HCT116 (cell line): ENCODE results near the gene BTF3. TPM values are rescaled to one million over a fixed set of nuclear protein-coding genes. Genes with fewer than 3 reads are reported as not detected.

Experiments used
- ATAC-seq: fragments of 200-7000 bp; cut with Tn5 transposase; 2 replicates; pipeline ENCODE4 v1.9.1; 2020; ENCODE audit warnings: mild to moderate bottlenecking, moderate library complexity
- BruUV-seq: library from RNA; stranded (reverse); fragments of 400-500 nt; replicated peaks from 2 replicates; lab custom pipeline; 2021; lab: Mats Ljungman, UMichigan
- CTCF ChIA-PET: fragments of 300-600 bp; sonication (Branson Sonifier 250); formaldehyde crosslinking; loops from one replicate; lab custom pipeline; 2021; ENCODE audit warnings: antibody characterized with exemption; lab: Charles Lee
- POLR2A ChIA-PET: fragments of 300-600, 350-600 bp; sonication (Branson Sonifier 250); formaldehyde crosslinking; loops from one replicate; lab custom pipeline; 2021; ENCODE audit warnings: antibody characterized with exemption; lab: Charles Lee
- RAD21 ChIA-PET, 2 experiments: fragments of 300-600 bp; sonication (Branson Sonifier 250); formaldehyde crosslinking; loops; one replicate each; lab custom pipeline; 2023; ENCODE audit warnings: low total read pairs in 2 of 2; ENCODE audit not compliant: uncharacterized antibody in 2 of 2, unreplicated experiment in 2 of 2, low non-redundant PET in 1 of 2; lab: Charles Lee
- DNase-seq: peaks from one replicate; pipeline ENCODE4 v3.0.0-alpha.2; 2010; ENCODE audit warnings: low read depth, low spot score
- H2AFZ ChIP-seq: fragments of 200-600 bp; shearing (Covaris generic), sonication (generic); 2 replicates; pipeline ENCODE4 v1.6.1; 2017; ENCODE audit warnings: low read depth, mixed run types, mixed read lengths, antibody characterized with exemption, low read length; ENCODE audit not compliant: poor library complexity, severe bottlenecking
- H3K27ac ChIP-seq: 2 replicates; pipeline ENCODE4 v1.5.1; 2012; ENCODE audit warnings: low read depth, low read length
- H3K27me3 ChIP-seq: fragments of 200-600 bp; sonication (generic); 2 replicates; pipeline ENCODE4 v1.6.1; 2016; ENCODE audit warnings: mixed run types, low read length, mixed read lengths; ENCODE audit not compliant: insufficient read depth
- H3K36me3 ChIP-seq, 2 experiments: fragments of 200-500 bp in 1 of 2; fragments of 200-600 bp in 1 of 2; sonication (Bioruptor generic) in 1 of 2; sonication (generic) in 1 of 2; 2 replicates each; pipeline versions ENCODE4 v1.5.1 to v1.6.1; 2014 to 2016; ENCODE audit warnings: low read length in 2 of 2, inconsistent platforms in 1 of 2, mixed read lengths in 1 of 2, mixed run types in 1 of 2; ENCODE audit not compliant: insufficient read depth in 2 of 2, control insufficient read depth in 1 of 2
- H3K4me1 ChIP-seq, 2 experiments: fragments of 200-600 bp in 1 of 2; sonication (generic) in 1 of 2; 2 replicates each; pipeline versions ENCODE4 v1.5.1 to v1.6.1; 2012 to 2017; ENCODE audit warnings: low read length in 2 of 2, inconsistent platforms in 1 of 2, mild to moderate bottlenecking in 1 of 2, mixed read lengths in 1 of 2, mixed run types in 1 of 2, moderate library complexity in 1 of 2; ENCODE audit not compliant: insufficient read depth in 2 of 2, control insufficient read depth in 1 of 2
- H3K4me2 ChIP-seq: fragments of 200-600 bp; sonication (generic); 2 replicates; pipeline ENCODE4 v1.6.1; 2017; ENCODE audit warnings: mixed run types, low read length, mixed read lengths
- H3K4me3 ChIP-seq, 2 experiments: fragments of 200-600 bp in 1 of 2; sonication (generic) in 1 of 2; replicated peaks in 1 of 2; 2 replicates each; pipeline ENCODE4 v1.5.1; 2011 to 2016; ENCODE audit warnings: low read length in 2 of 2, control low read depth in 1 of 2, low read depth in 1 of 2, mild to moderate bottlenecking in 1 of 2, mixed read lengths in 1 of 2, mixed run types in 1 of 2
- H3K79me2 ChIP-seq: fragments of 200-600 bp; sonication (generic); 2 replicates; pipeline ENCODE4 v1.6.1; 2017; ENCODE audit warnings: mild to moderate bottlenecking, mixed run types, low read length, moderate library complexity, mixed read lengths; ENCODE audit not compliant: insufficient read depth
- H3K9ac ChIP-seq: fragments of 200-600 bp; sonication (generic); 2 replicates; pipeline ENCODE4 v1.6.1; 2016; ENCODE audit warnings: low read length, mixed read lengths
- H3K9me2 ChIP-seq: fragments of 200-600 bp; sonication (generic), shearing (Covaris generic); 2 replicates; pipeline ENCODE4 v1.6.1; 2017; ENCODE audit warnings: mixed run types, mild to moderate bottlenecking, moderate library complexity; ENCODE audit not compliant: insufficient read depth
- H3K9me3 ChIP-seq, 2 experiments: fragments of 200-500 bp in 1 of 2; fragments of 200-600 bp in 1 of 2; sonication (Bioruptor generic) in 1 of 2; sonication (generic) in 1 of 2; 2 replicates each; pipeline ENCODE4 v1.6.1; 2014 to 2017; ENCODE audit warnings: low read length in 2 of 2, mixed read lengths in 2 of 2, inconsistent platforms in 1 of 2, low read depth in 1 of 2, mild to moderate bottlenecking in 1 of 2, mixed run types in 1 of 2, moderate library complexity in 1 of 2; ENCODE audit not compliant: control insufficient read depth in 1 of 2, insufficient read depth in 1 of 2
- H4K20me1 ChIP-seq: fragments of 200-600 bp; sonication (generic), shearing (Covaris generic); 2 replicates; pipeline ENCODE4 v1.6.1; 2017; ENCODE audit warnings: mixed run types, mild to moderate bottlenecking, moderate library complexity; ENCODE audit not compliant: insufficient read depth
- CBX3 ChIP-seq: IDR thresholded peaks from 2 replicates; pipeline ENCODE4 v1.6.1; 2012; ENCODE audit warnings: low read depth
- CEBPB ChIP-seq: IDR thresholded peaks from 2 replicates; pipeline ENCODE4 v1.6.1; 2012; ENCODE audit warnings: low read depth
- EGR1 ChIP-seq: IDR thresholded peaks from 2 replicates; pipeline ENCODE4 v1.6.1; 2012; ENCODE audit warnings: low read depth
- ELF1 ChIP-seq: IDR thresholded peaks from 2 replicates; pipeline ENCODE4 v1.6.1; 2012; ENCODE audit warnings: low read depth, borderline replicate concordance
- EZH2 ChIP-seq: fragments of 200-600 bp; sonication (generic); IDR thresholded peaks from 2 replicates; pipeline ENCODE4 v1.6.1; 2017; ENCODE audit warnings: antibody characterized with exemption, mixed run types
- EZH2phosphoT487 ChIP-seq: fragments of 200-600 bp; IDR thresholded peaks from 2 replicates; pipeline ENCODE4 v1.6.1; 2018; ENCODE audit warnings: antibody characterized with exemption, borderline replicate concordance
- JUND ChIP-seq: IDR thresholded peaks from 2 replicates; pipeline ENCODE4 v1.6.1; 2012
- POLR2AphosphoS5 ChIP-seq: IDR thresholded peaks from 2 replicates; pipeline ENCODE4 v1.6.1; 2011; ENCODE audit warnings: mild to moderate bottlenecking, low read depth, low read length, moderate library complexity
- SIN3A ChIP-seq: IDR thresholded peaks from 2 replicates; pipeline ENCODE4 v1.6.1; 2012; ENCODE audit warnings: low read depth
- SP1 ChIP-seq: IDR thresholded peaks from 2 replicates; pipeline ENCODE4 v1.6.1; 2012; ENCODE audit warnings: low read depth
- SRF ChIP-seq: IDR thresholded peaks from 2 replicates; pipeline ENCODE4 v1.6.1; 2012; ENCODE audit warnings: low read depth
- TCF7L2 ChIP-seq: IDR thresholded peaks from 2 replicates; pipeline ENCODE4 v1.7.0; 2011; ENCODE audit warnings: borderline replicate concordance, inconsistent platforms; ENCODE audit not compliant: insufficient read depth, insufficient read length; ENCODE audit errors: extremely low read depth
- ZFX ChIP-seq: fragments of 450-650 bp; IDR thresholded peaks from 2 replicates; pipeline ENCODE4 v1.6.1; 2017
- ZNF274 ChIP-seq: fragments of 200-500 bp; sonication (Bioruptor generic); IDR thresholded peaks from 2 replicates; pipeline ENCODE4 v1.6.1; 2014; ENCODE audit warnings: mild to moderate bottlenecking, low read depth, low read length, inconsistent platforms
- intact Hi-C: fragments of 100-400 bp; cut with micrococcal nuclease; formaldehyde crosslinking; loops from 2 replicates; pipeline ENCODE4 v1.10.0; 2022
- total RNA-seq: library from RNA; stranded (reverse); gene quantifications from one replicate; pipeline ENCODE4 v1.2.1, GENCODE V29; 2021; ENCODE audit not compliant: unreplicated experiment
- TF ChIP-seq, protein P1 (sequence below): IDR thresholded peaks from 2 replicates; pipeline ENCODE4 v1.6.1; 2012
- TF ChIP-seq, protein P2 (sequence below), 3 experiments: fragments of 200-600 bp in 1 of 3; sonication (generic) in 1 of 3; IDR thresholded peaks in 2 of 3; conservative IDR thresholded peaks in 1 of 3; 2 replicates each; pipeline ENCODE4 v1.5.1; 2012 to 2017; ENCODE audit warnings: low read depth in 2 of 3, low read length in 2 of 3, antibody characterized with exemption in 1 of 3, borderline replicate concordance in 1 of 3, control low read depth in 1 of 3, mild to moderate bottlenecking in 1 of 3, mixed read lengths in 1 of 3, mixed run types in 1 of 3, moderate library complexity in 1 of 3; ENCODE audit not compliant: insufficient read depth in 1 of 3
- TF ChIP-seq, protein P3 (sequence below): IDR thresholded peaks from 2 replicates; pipeline ENCODE4 v1.6.1; 2012
- TF ChIP-seq, protein P4 (sequence below): IDR thresholded peaks from 2 replicates; pipeline ENCODE4 v1.6.1; 2012; ENCODE audit warnings: low read depth
- TF ChIP-seq, protein P5 (sequence below): IDR thresholded peaks from 2 replicates; pipeline ENCODE4 v1.6.1; 2011; ENCODE audit warnings: mild to moderate bottlenecking, low read length, moderate library complexity; ENCODE audit not compliant: insufficient replicate concordance; ENCODE audit errors: extremely low read depth

The BTF3 gene
- total RNA-seq, 1 experiment from 2014 or later: 868 TPM

DNA sequence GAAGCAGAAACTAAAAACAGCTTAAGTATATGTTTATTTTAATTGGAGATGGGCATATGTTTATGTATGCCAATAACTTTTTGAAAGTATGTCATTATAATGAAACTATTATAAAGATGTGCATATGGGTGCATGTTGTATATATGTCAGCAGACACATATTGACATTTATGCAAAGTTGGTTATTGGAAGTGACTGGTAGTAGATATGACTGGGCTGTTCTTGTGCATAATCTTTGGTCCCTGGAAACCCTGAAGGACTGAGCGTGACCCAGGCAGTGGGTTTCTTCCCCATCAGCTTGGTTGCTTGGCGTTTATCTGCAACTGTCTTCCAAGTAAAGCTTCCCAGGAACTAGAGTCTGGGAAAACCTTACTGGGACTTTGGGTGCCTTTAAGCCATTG, 41.5 kb downstream of the BTF3 start:
- DNase-seq (no peak), ATAC-seq (no peak)
- Histone ChIP-seq H3K4me3 (no peak overlapping the region), H3K27me3 (no peaks in the 10 kb centered on the region), H3K27ac (no peak overlapping the region), H3K4me2 (no peak overlapping the region), H3K4me1 (peaks cover 0 to 4% of the 10 kb centered on the region in 2 experiments; a peak in 1 of 4 replicates), H3K9ac (no peak overlapping the region), H3K9me2 (no peaks in the 10 kb centered on the region), H3K9me3 (peaks cover 3 to 4% of the 10 kb centered on the region in 2 experiments; a peak in 1 of 4 replicates), H2AFZ (no peak overlapping the region), H3K36me3 (no peaks in the 10 kb centered on the region), H4K20me1 (no peaks in the 10 kb centered on the region), H3K79me2 (no peaks in the 10 kb centered on the region)
- CTCF ChIA-PET: no interaction called here
- intact Hi-C loops: loop anchor here (10.0 kb wide), 2 partner anchors 615 to 1765 kb away; no protein-coding TSS in a partner anchor
- POLR2A ChIA-PET: no interaction called here
- RAD21 ChIA-PET: no interaction called here
- no TSS peak for BruUV-seq
- no peak for TF ChIP-seq SP1
- TF ChIP-seq ZFX: no peak
- no peak for TF ChIP-seq TCF7L2
- TF ChIP-seq CBX3: no peak
- TF ChIP-seq, protein P1, sequence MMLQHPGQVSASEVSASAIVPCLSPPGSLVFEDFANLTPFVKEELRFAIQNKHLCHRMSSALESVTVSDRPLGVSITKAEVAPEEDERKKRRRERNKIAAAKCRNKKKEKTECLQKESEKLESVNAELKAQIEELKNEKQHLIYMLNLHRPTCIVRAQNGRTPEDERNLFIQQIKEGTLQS: no peak
- TF ChIP-seq SIN3A: no peak
- TF ChIP-seq, protein P2, sequence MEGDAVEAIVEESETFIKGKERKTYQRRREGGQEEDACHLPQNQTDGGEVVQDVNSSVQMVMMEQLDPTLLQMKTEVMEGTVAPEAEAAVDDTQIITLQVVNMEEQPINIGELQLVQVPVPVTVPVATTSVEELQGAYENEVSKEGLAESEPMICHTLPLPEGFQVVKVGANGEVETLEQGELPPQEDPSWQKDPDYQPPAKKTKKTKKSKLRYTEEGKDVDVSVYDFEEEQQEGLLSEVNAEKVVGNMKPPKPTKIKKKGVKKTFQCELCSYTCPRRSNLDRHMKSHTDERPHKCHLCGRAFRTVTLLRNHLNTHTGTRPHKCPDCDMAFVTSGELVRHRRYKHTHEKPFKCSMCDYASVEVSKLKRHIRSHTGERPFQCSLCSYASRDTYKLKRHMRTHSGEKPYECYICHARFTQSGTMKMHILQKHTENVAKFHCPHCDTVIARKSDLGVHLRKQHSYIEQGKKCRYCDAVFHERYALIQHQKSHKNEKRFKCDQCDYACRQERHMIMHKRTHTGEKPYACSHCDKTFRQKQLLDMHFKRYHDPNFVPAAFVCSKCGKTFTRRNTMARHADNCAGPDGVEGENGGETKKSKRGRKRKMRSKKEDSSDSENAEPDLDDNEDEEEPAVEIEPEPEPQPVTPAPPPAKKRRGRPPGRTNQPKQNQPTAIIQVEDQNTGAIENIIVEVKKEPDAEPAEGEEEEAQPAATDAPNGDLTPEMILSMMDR (IDR thresholded peaks at IDR 0.05 in 2 of 3, conservative IDR thresholded peaks at IDR 0.05 in 1 of 3; ENCODE audit: borderline replicate concordance in 1 of 3, insufficient read depth in 1 of 3, low read depth in 2 of 3, low read length in 2 of 3): no peak
- TF ChIP-seq EGR1: no peak
- TF ChIP-seq ZNF274: no peak
- TF ChIP-seq EZH2: no peak
- TF ChIP-seq, protein P3, sequence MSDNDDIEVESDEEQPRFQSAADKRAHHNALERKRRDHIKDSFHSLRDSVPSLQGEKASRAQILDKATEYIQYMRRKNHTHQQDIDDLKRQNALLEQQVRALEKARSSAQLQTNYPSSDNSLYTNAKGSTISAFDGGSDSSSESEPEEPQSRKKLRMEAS: no peak
- no peak for TF ChIP-seq ELF1
- no peak for TF ChIP-seq JUND
- TF ChIP-seq, protein P4, sequence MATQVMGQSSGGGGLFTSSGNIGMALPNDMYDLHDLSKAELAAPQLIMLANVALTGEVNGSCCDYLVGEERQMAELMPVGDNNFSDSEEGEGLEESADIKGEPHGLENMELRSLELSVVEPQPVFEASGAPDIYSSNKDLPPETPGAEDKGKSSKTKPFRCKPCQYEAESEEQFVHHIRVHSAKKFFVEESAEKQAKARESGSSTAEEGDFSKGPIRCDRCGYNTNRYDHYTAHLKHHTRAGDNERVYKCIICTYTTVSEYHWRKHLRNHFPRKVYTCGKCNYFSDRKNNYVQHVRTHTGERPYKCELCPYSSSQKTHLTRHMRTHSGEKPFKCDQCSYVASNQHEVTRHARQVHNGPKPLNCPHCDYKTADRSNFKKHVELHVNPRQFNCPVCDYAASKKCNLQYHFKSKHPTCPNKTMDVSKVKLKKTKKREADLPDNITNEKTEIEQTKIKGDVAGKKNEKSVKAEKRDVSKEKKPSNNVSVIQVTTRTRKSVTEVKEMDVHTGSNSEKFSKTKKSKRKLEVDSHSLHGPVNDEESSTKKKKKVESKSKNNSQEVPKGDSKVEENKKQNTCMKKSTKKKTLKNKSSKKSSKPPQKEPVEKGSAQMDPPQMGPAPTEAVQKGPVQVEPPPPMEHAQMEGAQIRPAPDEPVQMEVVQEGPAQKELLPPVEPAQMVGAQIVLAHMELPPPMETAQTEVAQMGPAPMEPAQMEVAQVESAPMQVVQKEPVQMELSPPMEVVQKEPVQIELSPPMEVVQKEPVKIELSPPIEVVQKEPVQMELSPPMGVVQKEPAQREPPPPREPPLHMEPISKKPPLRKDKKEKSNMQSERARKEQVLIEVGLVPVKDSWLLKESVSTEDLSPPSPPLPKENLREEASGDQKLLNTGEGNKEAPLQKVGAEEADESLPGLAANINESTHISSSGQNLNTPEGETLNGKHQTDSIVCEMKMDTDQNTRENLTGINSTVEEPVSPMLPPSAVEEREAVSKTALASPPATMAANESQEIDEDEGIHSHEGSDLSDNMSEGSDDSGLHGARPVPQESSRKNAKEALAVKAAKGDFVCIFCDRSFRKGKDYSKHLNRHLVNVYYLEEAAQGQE: no peak
- TF ChIP-seq, protein P5, sequence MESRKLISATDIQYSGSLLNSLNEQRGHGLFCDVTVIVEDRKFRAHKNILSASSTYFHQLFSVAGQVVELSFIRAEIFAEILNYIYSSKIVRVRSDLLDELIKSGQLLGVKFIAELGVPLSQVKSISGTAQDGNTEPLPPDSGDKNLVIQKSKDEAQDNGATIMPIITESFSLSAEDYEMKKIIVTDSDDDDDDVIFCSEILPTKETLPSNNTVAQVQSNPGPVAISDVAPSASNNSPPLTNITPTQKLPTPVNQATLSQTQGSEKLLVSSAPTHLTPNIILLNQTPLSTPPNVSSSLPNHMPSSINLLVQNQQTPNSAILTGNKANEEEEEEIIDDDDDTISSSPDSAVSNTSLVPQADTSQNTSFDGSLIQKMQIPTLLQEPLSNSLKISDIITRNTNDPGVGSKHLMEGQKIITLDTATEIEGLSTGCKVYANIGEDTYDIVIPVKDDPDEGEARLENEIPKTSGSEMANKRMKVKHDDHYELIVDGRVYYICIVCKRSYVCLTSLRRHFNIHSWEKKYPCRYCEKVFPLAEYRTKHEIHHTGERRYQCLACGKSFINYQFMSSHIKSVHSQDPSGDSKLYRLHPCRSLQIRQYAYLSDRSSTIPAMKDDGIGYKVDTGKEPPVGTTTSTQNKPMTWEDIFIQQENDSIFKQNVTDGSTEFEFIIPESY: no peak
- TF ChIP-seq POLR2AphosphoS5: no peak
- TF ChIP-seq EZH2phosphoT487: no peak
- no peak for TF ChIP-seq CEBPB
- TF ChIP-seq SRF: no peak
